HFFc6 (cell line): ENCODE measurements around the gene RPS6KC1. TPM values are rescaled to one million over a fixed set of nuclear protein-coding genes. Genes with fewer than 3 reads are reported as not detected.

ENCODE experiments used
- DNase-seq: peaks from one replicate; pipeline ENCODE4 v3.0.0-alpha.2; 2018
- H3K27ac Mint-ChIP-seq: 2 replicates; pipeline ENCODE4 v1.8.0; 2020; ENCODE audit warnings: mild to moderate bottlenecking, mixed read lengths
- H3K27me3 Mint-ChIP-seq: 2 replicates; pipeline ENCODE4 v1.8.0; 2021; ENCODE audit warnings: mild to moderate bottlenecking, moderate library complexity, mixed read lengths; ENCODE audit not compliant: insufficient read depth
- H3K36me3 Mint-ChIP-seq: 2 replicates; pipeline ENCODE4 v1.8.0; 2021; ENCODE audit warnings: low read depth, mixed read lengths
- H3K4me1 Mint-ChIP-seq: 2 replicates; pipeline ENCODE4 v1.8.0; 2020; ENCODE audit warnings: low read depth, mixed read lengths
- H3K4me3 Mint-ChIP-seq: 2 replicates; pipeline ENCODE4 v1.8.0; 2020; ENCODE audit warnings: mild to moderate bottlenecking, moderate library complexity, mixed read lengths
- H3K9me3 Mint-ChIP-seq: 2 replicates; pipeline ENCODE4 v1.8.0; 2020; ENCODE audit warnings: mild to moderate bottlenecking, mixed read lengths
- long read RNA-seq: library from polyadenylated mRNA; unstranded; transcript quantifications from one replicate; pipeline ENCODE4 v2.0.0, GENCODE V29; 2019
- total RNA-seq, 6 experiments: library from RNA; stranded (reverse); fragmentation: NEBNext Ultra II Directional; extraction: Animal tissue kit (Norgen Biotek cat#: 25700); gene quantifications; 2 replicates in 1 of 6; 3 replicates in 5 of 6; pipeline ENCODE4 v1.2.3, GENCODE V29; 2021
- TF ChIP-seq, protein P1 (sequence below): fragments of 200-600 bp; sonication (generic); IDR thresholded peaks from 2 replicates; pipeline ENCODE4 v1.5.0; 2021; ENCODE audit warnings: antibody characterized with exemption, mild to moderate bottlenecking

RPS6KC1 gene, protein sequence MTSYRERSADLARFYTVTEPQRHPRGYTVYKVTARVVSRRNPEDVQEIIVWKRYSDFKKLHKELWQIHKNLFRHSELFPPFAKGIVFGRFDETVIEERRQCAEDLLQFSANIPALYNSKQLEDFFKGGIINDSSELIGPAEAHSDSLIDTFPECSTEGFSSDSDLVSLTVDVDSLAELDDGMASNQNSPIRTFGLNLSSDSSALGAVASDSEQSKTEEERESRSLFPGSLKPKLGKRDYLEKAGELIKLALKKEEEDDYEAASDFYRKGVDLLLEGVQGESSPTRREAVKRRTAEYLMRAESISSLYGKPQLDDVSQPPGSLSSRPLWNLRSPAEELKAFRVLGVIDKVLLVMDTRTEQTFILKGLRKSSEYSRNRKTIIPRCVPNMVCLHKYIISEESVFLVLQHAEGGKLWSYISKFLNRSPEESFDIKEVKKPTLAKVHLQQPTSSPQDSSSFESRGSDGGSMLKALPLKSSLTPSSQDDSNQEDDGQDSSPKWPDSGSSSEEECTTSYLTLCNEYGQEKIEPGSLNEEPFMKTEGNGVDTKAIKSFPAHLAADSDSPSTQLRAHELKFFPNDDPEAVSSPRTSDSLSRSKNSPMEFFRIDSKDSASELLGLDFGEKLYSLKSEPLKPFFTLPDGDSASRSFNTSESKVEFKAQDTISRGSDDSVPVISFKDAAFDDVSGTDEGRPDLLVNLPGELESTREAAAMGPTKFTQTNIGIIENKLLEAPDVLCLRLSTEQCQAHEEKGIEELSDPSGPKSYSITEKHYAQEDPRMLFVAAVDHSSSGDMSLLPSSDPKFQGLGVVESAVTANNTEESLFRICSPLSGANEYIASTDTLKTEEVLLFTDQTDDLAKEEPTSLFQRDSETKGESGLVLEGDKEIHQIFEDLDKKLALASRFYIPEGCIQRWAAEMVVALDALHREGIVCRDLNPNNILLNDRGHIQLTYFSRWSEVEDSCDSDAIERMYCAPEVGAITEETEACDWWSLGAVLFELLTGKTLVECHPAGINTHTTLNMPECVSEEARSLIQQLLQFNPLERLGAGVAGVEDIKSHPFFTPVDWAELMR
- 10 to 100 TPM; 15.6 to 18.3 (median 17.3) TPM for total RNA-seq
- long read RNA-seq, full-length matches to known transcripts: 7 of 19 reads
- long read RNA-seq, partial matches to known transcripts: 8 of 19 reads
- long read RNA-seq, other reads (novel, unspliced or antisense): 4 of 19 reads

DNA sequence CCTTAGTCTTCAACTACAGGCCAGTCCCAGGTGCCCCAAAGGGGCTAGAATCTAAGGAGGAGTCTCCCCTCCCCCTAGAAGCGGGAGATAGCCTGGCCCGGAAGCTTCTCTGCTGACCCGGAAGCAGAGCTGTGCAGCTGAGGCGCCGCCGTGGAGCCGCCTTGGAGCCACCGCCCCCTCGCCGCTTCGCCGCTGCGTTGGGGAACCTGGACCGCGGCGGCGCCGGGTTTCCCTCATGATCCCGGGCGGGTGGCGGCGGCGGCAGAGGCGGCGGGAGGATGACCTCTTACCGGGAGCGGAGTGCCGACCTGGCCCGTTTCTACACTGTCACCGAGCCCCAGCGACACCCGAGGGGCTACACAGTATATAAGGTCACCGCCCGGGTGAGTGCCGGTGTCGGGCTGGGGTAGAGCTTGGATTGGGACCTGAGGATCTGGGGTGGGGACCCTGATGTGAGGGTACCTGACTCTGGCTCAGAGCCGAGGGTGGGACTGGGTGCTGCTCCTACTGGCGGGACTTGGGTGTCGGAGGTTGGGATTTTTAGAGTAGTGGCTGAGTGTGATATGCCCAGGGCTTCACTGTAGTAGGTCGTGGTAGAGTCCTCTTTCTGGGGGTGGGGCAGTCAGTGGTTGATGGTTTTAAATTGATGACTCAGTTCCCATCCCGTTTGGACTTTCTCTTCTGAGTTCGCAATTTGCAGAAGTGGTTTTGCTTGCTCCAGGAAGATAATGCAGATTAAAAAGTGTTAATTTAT lies at the start of gene RPS6KC1:
Gene RPS6KC1, plus strand, starts transcription at position 115 of the 754 bp plus-strand sequence. Its CDS starts 164 bp downstream, at position 279.
- TF ChIP-seq, protein P1, sequence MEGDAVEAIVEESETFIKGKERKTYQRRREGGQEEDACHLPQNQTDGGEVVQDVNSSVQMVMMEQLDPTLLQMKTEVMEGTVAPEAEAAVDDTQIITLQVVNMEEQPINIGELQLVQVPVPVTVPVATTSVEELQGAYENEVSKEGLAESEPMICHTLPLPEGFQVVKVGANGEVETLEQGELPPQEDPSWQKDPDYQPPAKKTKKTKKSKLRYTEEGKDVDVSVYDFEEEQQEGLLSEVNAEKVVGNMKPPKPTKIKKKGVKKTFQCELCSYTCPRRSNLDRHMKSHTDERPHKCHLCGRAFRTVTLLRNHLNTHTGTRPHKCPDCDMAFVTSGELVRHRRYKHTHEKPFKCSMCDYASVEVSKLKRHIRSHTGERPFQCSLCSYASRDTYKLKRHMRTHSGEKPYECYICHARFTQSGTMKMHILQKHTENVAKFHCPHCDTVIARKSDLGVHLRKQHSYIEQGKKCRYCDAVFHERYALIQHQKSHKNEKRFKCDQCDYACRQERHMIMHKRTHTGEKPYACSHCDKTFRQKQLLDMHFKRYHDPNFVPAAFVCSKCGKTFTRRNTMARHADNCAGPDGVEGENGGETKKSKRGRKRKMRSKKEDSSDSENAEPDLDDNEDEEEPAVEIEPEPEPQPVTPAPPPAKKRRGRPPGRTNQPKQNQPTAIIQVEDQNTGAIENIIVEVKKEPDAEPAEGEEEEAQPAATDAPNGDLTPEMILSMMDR: peak; percentile 41
- peak; percentile 73 for DNase-seq
- Mint-ChIP-seq H3K27me3 (no peaks in the 10 kb centered on the region; the same call in 1 of the 2 replicates), H3K9me3 (no peaks in the 10 kb centered on the region; the same call in 1 of the 2 replicates), H3K4me1 (peaks cover 57% of the 10 kb centered on the region), H3K4me3 (peak within 1 kb of the TSS; percentile 96), H3K27ac (peak within 1 kb of the TSS; percentile 85), H3K36me3 (peaks cover 10% of the 10 kb centered on the region)

DNA sequence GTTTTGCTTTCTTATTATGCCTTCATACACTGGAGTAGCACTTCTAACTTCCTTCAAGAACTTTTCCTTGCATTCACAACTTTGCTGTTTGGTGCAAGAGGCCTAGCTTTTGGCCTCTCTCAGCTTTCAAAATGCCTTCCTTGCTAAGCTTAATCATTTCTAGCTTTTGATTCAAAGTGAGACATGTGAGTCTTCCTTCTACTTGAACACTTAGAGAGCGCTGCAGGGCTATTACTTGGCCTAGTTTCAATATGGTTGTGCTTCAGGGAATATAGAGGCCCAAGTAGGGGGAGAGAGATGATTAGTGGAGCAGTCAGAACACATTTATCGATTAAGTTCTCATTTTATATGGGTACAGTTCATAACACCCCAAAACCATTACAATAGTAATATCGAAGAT lies 47.8 kb upstream of the RPS6KC1 start:
- TF ChIP-seq, protein P1: no peak
- Mint-ChIP-seq H3K27me3 (no peaks in the 10 kb centered on the region), H3K36me3 (no peaks in the 10 kb centered on the region), H3K27ac (no peak overlapping the region), H3K4me3 (no peak overlapping the region), H3K9me3 (no peaks in the 10 kb centered on the region), H3K4me1 (no peaks in the 10 kb centered on the region)
- DNase-seq: no peak

DNA sequence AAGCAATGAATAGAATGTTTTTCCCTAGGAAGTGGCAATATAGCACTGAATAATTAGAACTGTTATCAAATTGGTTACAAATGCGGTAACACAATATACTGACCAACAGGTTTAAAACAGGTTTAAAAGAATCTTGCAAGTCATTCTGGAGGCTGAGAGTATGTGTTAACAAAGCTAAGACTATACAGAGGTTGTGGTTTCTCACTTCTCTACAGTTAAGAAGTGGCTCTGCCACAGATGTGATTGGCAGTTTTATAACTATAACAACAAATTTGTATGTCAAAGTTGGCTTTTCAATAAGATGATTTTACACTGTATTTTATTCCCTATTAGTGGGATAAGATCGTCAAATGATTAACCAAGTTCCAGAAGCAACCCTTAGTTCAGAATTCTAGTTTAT lies 42.5 kb upstream of the RPS6KC1 start:
- TF ChIP-seq, protein P1: no peak
- H3K36me3 Mint-ChIP-seq: no peaks in the 10 kb centered on the region
- no peaks in the 10 kb centered on the region for H3K27me3 Mint-ChIP-seq
- no peak overlapping the region for H3K4me3 Mint-ChIP-seq
- H3K27ac Mint-ChIP-seq: no peak overlapping the region
- DNase-seq: no peak
- H3K4me1 Mint-ChIP-seq: peaks cover 4% of the 10 kb centered on the region
- H3K9me3 Mint-ChIP-seq: no peaks in the 10 kb centered on the region

DNA sequence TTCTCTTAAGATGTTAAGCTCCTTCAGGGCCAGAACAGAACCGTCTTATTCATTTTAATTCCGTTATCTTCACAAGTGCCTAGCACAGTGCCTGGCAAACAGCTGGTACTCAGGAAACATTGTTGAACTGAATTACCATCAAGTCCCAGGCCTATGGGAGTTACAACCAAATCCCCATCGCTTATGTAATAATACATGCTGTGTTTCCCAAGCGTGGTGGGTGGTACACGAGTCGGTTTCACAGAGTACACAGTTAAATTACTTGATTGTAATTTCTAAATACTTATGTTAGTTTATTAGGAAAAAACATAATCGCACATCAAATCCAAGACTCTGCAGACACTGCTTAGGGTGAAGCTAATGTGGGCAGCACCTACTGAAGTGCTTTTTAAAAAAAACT lies 36.4 kb upstream of the RPS6KC1 start:
- H3K36me3 Mint-ChIP-seq: no peaks in the 10 kb centered on the region
- TF ChIP-seq, protein P1: no peak
- H3K27ac Mint-ChIP-seq: peak overlapping the region; percentile 99
- peak overlapping the region; percentile 100 for H3K4me3 Mint-ChIP-seq
- no peaks in the 10 kb centered on the region for H3K9me3 Mint-ChIP-seq
- DNase-seq: no peak
- 0 out of 2 replicates have a peak, but pooled peaks cover under 1% of the 10 kb centered on the region for H3K27me3 Mint-ChIP-seq
- peaks cover 13% of the 10 kb centered on the region for H3K4me1 Mint-ChIP-seq
